M059J (cell line): ENCODE data around the gene DNAJB1. TPM values are rescaled to one million over a fixed set of nuclear protein-coding genes. Genes with fewer than 3 reads are reported as not detected.

Experiments used
- DNase-seq: peaks from one replicate; pipeline ENCODE4 v3.0.0-alpha.2; 2012; ENCODE audit warnings: low read depth
- total RNA-seq: library from RNA; depleted of rRNA; stranded (reverse); fragments of >200 nt; shearing (Covaris generic); gene quantifications from 2 replicates; pipeline ENCODE4 v1.2.3, GENCODE V29; 2014

Gene DNAJB1
- total RNA-seq, 1 experiment from 2014 or later: 138 TPM

GRCh38 chr19:14496029-14496833 is 22.0 kb downstream of the DNAJB1 start, which contains the start of gene GIPC1:
TSS of gene GIPC1 (minus strand) at chr19:14496127. CDS start at chr19:14482976, 13,151 bp downstream.
- DNase-seq: peak; percentile 97

DNA sequence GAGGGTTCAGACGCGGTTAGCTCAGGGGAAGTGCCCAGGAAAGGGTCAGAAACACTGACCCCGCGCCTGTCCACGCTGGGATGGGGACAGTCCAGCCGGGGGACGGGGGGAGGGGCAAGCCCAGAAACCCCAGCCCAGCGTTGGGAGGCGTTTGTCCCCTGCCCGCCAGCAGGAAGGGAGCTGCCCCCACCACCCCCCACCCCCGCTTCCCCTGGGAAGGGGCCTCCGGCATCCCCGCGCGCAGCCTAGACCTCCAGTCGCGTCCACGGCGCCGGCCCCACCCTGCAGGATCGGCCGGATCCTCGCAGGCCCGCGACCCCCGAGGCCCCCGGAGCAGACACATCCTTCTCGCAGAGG is 22.5 kb downstream of the DNAJB1 start:
- DNase-seq: no peak

- DNase-seq: no peak
These were observed 23.1 kb downstream of the DNAJB1 start for GRCh38 chr19:14494910-14495671.

- no peak for DNase-seq
These were observed 23.8 kb downstream of the DNAJB1 start for GRCh38 chr19:14494411-14494810.

GRCh38 chr19:14492756-14493337 is 25.4 kb downstream of the DNAJB1 start:
- no peak for DNase-seq

GRCh38 chr19:14487370-14488125 is 30.6 kb downstream of the DNAJB1 start:
- no peak for DNase-seq

DNA sequence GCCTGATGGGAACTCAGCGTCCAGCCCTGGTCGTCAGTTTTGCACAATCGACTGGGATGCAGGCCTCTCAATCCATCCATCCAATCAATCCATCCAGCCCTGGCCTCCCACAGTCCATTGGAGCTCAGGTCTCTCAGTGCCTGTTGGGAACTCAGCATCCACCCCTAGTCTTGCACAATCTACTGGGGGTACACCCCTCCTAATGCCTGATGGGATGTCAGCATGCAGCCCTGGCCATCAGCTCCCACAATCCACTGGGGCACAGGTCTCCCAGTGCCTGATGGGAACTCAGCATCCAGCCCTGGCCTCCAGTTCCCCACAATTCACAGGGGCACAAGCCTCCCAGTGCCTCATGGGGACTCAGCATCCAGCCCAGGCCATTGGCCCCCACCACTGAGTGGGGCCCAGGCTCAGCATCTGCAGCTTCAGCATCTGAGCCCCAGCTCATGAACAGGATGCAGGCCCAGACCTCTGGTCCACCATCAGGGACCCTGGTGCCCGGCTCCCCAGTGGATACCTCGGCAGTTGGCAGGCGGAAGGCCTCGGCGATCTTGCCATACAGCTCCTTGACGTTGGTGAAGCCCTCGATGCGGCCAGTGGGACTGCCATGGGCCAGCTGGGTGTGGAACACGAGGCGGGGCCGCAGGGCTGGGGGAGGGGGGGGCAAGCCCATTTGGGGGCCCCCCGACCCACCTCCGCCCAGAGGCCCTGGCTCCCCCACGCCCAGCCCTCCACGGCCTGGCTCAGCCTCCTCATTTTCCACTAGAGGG is 35.8 kb downstream of the DNAJB1 start:
- DNase-seq: no peak

GRCh38 chr19:14480700-14481079 is 37.5 kb downstream of the DNAJB1 start:
- peak; percentile 37 for DNase-seq

- no peak for DNase-seq
These were observed 38.1 kb downstream of the DNAJB1 start for GRCh38 chr19:14479975-14480699.

DNA sequence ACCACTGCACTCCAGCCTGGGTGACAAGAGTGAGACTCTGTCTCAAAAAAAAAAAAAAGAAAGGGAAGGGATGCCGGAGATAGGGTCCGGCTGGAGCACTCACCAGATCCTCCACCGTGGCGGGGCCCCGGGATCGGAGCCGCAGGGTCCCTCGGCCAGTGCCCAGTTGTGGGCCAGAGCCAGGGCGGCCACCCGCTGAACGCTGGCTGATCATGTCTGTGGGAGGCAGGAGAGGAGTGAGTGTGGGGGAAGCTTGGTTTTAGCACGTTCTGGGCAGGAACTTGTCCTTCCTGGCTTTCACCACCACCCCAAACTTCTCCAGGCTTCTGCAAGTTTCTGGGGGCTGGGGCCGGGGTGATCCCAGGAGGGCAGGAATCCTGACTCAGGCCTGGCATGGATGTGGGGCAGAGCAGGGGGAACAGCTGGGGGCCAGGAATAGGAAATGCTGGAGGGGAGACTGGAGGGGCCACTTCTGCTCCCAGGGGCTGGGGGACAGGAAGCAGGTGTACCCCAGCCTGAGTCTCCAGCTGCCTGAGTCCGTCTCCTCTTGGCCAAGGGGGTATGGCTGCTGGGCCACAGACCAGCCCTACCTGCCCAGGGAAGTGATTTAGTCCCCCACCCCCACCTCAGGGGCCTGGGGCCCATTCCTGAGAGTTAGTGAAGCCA is 38.8 kb downstream of the DNAJB1 start:
- no peak for DNase-seq

DNA sequence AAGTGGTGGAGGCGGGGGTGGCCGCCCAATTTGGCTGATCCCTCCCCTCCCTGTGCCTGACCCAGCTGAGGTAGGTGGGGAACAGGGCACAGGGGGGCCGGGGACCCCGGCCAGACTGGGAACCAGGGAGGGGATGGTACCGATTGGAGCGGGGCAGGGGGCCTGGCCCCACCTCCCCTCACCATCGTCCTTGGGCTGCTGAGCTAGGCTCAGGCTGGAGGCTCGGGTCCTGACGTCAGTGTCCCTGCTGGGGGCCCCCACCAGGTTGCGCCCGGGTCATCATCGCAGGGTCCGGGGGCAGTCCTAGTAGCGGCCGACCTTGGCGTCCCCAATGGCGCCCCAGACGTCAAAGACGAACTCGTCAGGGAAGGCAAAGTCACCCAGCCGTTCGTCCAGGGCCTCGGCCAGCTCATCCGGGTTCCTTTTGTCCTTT is 40.1 kb downstream of the DNAJB1 start:
- no peak for DNase-seq

GRCh38 chr19:14477418-14478112 is 40.6 kb downstream of the DNAJB1 start:
- no peak for DNase-seq

DNA sequence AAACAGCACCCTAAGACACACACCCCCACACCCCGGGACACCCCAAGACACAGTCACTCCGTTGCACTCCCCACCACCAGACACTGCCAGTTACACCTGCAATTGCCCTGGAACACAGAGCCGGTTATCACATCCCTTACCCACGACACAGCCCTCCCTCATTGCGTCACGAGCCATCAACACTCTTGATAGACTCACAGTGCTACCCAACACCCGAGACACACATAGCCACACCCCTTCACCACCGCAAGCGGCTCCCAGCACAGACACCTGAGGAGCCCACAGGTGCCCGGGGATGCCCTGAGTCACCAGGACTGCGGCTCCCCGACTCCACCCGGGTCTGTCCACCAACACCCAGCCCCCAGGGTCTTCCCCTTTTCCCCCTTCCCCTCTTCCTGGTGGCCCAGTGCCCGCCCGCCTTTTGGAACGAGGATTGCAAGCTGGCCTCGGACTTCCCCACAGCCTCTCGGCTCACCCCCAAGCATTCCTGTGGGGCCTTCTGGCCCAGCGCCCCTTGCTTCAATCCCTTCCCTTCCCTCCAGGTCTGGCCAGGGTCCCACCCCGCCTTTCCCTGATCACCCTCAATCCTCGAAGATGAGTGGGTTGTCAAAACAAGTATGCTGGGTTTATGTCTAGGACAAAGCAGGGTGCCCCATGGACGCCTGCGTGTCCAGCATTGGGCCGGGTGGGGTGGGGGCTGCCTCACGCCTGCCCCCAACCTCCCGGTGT is 41.4 kb downstream of the DNAJB1 start:
- DNase-seq: peak; percentile 87

- DNase-seq: no peak
These were observed 41.9 kb downstream of the DNAJB1 start for GRCh38 chr19:14476327-14476672.

DNA sequence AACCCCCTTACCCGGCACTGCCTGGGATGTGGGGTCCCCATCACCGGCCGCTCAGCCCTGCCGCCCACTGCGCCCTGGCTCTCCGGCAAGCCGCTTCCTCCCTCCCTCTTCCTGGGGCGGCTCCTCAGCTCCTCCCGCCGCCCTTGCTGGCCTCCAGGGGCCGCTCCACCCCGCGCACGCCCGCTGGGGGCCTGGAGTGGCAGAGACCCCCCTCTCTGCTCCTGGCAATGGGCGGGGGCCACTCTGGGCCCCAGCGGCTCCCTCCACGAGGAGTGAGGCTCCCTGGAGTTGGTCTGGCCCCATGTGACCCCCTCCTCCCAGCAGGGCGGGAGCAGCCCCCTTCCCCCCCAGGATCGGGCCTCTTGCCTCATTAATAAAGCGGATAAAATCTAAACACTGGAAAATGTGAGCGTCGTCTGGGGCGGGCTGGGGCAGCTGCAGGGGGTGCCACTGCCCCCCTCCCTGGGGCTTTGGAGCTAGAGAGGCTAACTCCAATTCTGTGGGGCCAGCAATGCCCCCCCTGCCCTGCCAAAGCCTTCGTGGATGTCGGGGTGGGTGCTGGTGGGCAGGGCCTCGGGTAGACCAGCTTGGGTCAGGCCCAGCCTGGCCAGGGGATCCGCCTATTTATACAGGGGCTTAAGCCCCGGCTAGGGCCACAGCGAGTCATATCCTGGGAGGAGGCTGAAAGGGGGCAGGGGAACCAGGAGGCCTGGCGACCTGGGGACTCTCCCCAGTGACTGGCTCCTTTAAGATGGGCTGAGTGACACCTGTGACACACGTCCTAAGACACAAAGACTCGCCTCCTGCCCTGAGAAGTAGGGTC is 42.7 kb downstream of the DNAJB1 start, which contains the start of gene PTGER1:
Gene PTGER1, minus strand, starts transcription at position 104 of the 823 bp plus-strand sequence. CDS start 1,034 bp downstream, outside the sequence.
- peak; percentile 50 for DNase-seq

DNA sequence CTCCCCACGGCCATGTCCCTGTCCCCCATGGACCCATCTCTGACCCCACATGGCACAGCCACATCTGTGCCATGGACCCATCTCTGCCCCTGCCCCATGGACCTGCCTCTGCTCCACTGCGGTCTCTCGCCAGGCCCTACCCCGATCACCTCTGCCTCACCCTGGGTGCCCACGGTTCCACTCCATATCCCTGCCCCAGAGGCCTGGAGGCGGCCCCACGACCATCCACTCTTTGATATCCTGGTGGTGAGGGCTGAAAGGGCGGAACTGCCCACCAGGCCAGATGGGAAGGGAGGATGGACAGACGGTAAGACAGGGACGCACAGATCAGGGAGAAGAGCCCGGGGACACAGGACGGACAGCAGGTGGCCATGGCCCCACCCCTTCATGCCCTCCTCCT is 43.4 kb downstream of the DNAJB1 start:
- DNase-seq: no peak

DNA sequence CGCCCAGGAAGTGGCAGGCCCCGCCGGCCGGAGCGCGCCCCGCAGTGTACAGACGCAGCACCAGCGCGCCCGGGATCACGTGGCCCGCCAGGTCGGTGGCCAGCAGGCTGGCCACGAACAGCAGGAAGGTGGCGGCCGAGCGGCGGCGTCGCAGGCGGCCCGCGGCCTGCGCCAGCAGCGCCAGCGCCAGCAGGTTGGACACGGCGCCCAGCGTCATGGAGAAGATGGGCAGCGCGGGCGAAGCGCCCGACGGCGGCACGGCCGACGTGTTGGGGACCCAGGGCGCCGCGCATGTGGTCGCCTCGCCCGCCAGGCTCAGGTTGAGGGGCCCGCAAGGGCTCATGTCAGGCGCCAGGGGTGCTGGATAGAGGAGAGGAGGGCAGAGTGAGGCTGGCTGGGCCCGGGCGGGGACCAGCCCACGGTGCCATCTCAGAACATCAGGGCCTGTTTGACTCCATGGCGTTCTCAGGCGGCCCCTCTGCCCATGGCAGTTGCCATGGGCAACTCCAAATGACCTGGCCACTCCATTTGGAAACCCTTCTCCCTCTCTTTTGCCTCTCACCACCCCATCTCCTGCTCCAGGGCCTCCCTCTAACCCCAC is 44.1 kb downstream of the DNAJB1 start:
- DNase-seq: peak; percentile 32
